Spleen (tissue), 7 donors: ENCODE results near the gene LCE3C.

Experiments used
- POLR2A ChIP-seq, 3 donors: fragments of 450-650 bp; IDR thresholded peaks; one replicate each; pipeline ENCODE4 v1.5.1; 2017; ENCODE audit warnings: antibody characterized with exemption in 3 of 3, mild to moderate bottlenecking in 1 of 3
- TF ChIP-seq, protein P1 (sequence below), 11 experiments: fragments of 200-600 bp in 7 of 11; fragments of 450-650 bp in 4 of 11; sonication (generic) in 4 of 11; IDR thresholded peaks in 8 of 11; conservative IDR thresholded peaks in 3 of 11; 1 replicate in 7 of 11; 2 replicates in 4 of 11; pipeline versions ENCODE4 v1.4.0 to v1.8.0; 2016 to 2021; ENCODE audit warnings: antibody characterized with exemption in 11 of 11, inconsistent platforms in 4 of 11, mild to moderate bottlenecking in 1 of 11
- donor health status: DM: no; HTN: no; CAD: no; lungs with moderate emphysema.
- donor health status: DM: no; HTN: no; CAD: no.
- donor health status: DM: no; HTN: no; CAD: no.

DNA sequence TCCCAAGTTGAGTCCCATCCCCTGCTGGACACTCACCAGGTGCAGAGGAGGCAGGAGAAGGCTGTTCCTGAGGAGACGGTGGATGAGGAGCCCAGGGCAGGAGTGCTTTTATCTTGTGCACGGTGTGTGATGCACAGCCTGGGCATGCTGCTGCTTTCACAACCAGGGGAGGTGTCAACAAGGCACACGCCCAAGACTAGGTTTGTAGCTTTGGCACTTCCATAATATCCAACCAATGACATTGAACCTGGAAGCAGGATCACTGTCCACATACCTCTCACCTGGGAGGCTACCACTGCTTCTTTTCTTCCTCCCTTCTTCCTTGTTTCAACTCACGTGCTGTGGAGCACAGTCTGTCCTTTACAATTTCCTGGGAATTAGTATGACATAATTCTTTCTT, 19.6 kb upstream of the LCE3C start, which contains the start of gene LCE3D:
- TF ChIP-seq, protein P1, sequence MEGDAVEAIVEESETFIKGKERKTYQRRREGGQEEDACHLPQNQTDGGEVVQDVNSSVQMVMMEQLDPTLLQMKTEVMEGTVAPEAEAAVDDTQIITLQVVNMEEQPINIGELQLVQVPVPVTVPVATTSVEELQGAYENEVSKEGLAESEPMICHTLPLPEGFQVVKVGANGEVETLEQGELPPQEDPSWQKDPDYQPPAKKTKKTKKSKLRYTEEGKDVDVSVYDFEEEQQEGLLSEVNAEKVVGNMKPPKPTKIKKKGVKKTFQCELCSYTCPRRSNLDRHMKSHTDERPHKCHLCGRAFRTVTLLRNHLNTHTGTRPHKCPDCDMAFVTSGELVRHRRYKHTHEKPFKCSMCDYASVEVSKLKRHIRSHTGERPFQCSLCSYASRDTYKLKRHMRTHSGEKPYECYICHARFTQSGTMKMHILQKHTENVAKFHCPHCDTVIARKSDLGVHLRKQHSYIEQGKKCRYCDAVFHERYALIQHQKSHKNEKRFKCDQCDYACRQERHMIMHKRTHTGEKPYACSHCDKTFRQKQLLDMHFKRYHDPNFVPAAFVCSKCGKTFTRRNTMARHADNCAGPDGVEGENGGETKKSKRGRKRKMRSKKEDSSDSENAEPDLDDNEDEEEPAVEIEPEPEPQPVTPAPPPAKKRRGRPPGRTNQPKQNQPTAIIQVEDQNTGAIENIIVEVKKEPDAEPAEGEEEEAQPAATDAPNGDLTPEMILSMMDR (IDR thresholded peaks at IDR 0.05 in 8 of 11, conservative IDR thresholded peaks at IDR 0.05 in 3 of 11): no peak
- TF ChIP-seq POLR2A (IDR thresholded peaks at IDR 0.05): no peak
